Measurements from ENCODE around the gene B4GALT6.

GRCh38 chr18:31675404-31675803 is 9.0 kb downstream of the B4GALT6 start:
- TF ChIP-seq SUZ12 (IDR thresholded peaks at IDR 0.05; ENCODE audit: extremely low read depth, insufficient read depth, insufficient read length) (no peak), ZNF274 (IDR thresholded peaks at IDR 0.05; ENCODE audit: low read depth, low read length) (no peak)
